Left ventricle myocardium inferior (tissue), 1 donor: ENCODE measurements around the gene KRTAP3-1. TPM values are rescaled to one million over a fixed set of nuclear protein-coding genes. Genes with fewer than 3 reads are reported as not detected.

ENCODE experiments used
- DNase-seq: peaks from one replicate; pipeline ENCODE4 v3.0.0-alpha.2; 2020
- H3K27ac ChIP-seq: fragments of 200-600 bp; replicated peaks from 2 replicates; pipeline ENCODE4 v1.8.0; 2021
- H3K27me3 ChIP-seq: fragments of 200-600 bp; 2 replicates; pipeline ENCODE4 v1.8.0; 2021; ENCODE audit warnings: low read depth
- H3K36me3 ChIP-seq: fragments of 200-600 bp; 2 replicates; pipeline ENCODE4 v1.8.0; 2021
- H3K4me1 ChIP-seq: fragments of 200-600 bp; 2 replicates; pipeline ENCODE4 v1.8.0; 2021
- H3K4me3 ChIP-seq: fragments of 200-600 bp; 2 replicates; pipeline ENCODE4 v1.8.0; 2021; ENCODE audit warnings: mild to moderate bottlenecking, moderate library complexity
- H3K9me3 ChIP-seq: fragments of 200-600 bp; replicated peaks from 2 replicates; pipeline ENCODE4 v1.8.0; 2021
- intact Hi-C: fragments of 100-400 bp; cut with micrococcal nuclease; formaldehyde crosslinking; loops from one replicate; pipeline ENCODE4 v1.11.0; 2022
- total RNA-seq: library from RNA; stranded (reverse); fragmentation: NEBNext Ultra II Directional; extraction: Animal tissue kit (Norgen Biotek cat#: 25700); gene quantifications from one replicate; pipeline ENCODE4 v1.2.1, GENCODE V29; 2021
- TF ChIP-seq, protein P1 (sequence below): fragments of 200-600 bp; IDR thresholded peaks from 2 replicates; pipeline ENCODE4 v1.8.0; 2021; ENCODE audit warnings: antibody characterized with exemption, mild to moderate bottlenecking, borderline replicate concordance
- donor health status: DM: no; HTN: yes; CAD: no; lungs with severe emphysema.

The KRTAP3-1 gene
- total RNA-seq, 1 donor from 2014 or later: not detected

DNA sequence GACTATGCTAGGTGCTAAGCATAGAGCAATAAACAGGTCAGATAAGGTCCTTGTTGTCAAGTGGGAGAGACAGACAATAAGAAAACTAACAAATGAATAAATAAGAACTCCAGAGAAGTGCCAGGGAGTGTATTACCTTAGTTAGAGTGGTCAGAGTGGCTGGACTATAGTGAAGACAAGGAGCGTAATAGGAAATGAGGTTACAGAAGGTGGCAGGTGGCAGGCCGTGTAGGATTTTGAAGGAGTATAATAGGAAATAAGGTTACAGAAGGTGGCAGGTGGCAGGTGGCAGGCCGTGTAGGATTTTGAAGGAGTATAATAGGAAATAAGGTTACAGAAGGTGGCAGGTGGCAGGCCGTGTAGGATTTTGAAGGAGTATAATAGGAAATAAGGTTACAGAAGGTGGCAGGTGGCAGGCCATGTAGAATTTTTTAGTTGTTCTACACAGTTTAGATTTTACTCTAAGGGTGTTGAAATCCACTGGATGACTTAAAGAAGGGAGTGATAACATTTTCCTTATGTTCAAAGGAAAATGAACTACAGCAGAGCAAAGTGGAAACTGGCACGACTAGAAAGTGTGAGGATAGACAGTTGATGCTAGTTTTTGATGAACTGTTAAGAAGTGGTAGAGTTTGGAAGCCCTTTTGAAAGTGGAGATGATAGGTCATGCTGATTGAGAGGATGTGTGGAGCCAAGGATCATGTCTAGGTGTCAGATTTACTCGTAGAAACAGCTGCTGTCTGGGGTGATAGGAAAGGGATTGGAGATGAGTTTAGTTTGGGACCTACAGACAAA is 3.6 kb upstream of the KRTAP3-1 start:
- Histone ChIP-seq H3K4me3 (no peak overlapping the region), H3K27ac (no peak overlapping the region), H3K9me3 (no peaks in the 10 kb centered on the region), H3K4me1 (peaks cover 8% of the 10 kb centered on the region), H3K36me3 (no peaks in the 10 kb centered on the region), H3K27me3 (no peaks in the 10 kb centered on the region)
- TF ChIP-seq, protein P1, sequence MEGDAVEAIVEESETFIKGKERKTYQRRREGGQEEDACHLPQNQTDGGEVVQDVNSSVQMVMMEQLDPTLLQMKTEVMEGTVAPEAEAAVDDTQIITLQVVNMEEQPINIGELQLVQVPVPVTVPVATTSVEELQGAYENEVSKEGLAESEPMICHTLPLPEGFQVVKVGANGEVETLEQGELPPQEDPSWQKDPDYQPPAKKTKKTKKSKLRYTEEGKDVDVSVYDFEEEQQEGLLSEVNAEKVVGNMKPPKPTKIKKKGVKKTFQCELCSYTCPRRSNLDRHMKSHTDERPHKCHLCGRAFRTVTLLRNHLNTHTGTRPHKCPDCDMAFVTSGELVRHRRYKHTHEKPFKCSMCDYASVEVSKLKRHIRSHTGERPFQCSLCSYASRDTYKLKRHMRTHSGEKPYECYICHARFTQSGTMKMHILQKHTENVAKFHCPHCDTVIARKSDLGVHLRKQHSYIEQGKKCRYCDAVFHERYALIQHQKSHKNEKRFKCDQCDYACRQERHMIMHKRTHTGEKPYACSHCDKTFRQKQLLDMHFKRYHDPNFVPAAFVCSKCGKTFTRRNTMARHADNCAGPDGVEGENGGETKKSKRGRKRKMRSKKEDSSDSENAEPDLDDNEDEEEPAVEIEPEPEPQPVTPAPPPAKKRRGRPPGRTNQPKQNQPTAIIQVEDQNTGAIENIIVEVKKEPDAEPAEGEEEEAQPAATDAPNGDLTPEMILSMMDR: no peak
- DNase-seq: no peak
- intact Hi-C loops: no loop called here

DNA sequence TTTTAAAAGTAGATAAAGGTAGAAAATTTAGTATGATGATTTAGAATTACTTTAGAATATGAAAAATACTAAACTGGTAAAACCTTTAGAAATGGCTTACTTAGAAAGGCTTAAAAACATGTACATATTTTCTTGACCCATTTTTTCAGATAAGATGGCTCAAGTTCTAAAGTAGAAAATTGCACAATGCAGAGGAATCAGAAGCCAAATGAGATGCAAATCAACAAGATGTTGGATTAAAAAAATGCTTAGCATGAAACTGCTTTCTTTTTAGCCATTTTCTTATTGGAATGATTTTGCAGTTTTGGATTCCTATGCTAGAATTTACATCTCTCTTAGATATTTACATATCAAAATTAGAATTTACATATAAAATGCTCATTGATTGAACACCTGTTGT is 1.5 kb upstream of the KRTAP3-1 start:
- Histone ChIP-seq H3K27me3 (no peaks in the 10 kb centered on the region), H3K27ac (no peak overlapping the region), H3K36me3 (no peaks in the 10 kb centered on the region), H3K9me3 (no peaks in the 10 kb centered on the region), H3K4me1 (peaks cover 8% of the 10 kb centered on the region), H3K4me3 (no peak overlapping the region)
- intact Hi-C loops: no loop called here
- TF ChIP-seq, protein P1: no peak
- DNase-seq: no peak

- no peak overlapping the region for H3K4me3 ChIP-seq
- H3K4me1 ChIP-seq: peaks cover 8% of the 10 kb centered on the region
- no peak overlapping the region for H3K27ac ChIP-seq
- H3K27me3 ChIP-seq: no peaks in the 10 kb centered on the region
- intact Hi-C loops: no loop called here
- no peaks in the 10 kb centered on the region for H3K36me3 ChIP-seq
- no peak for DNase-seq
- TF ChIP-seq, protein P1: no peak
- H3K9me3 ChIP-seq: no peaks in the 10 kb centered on the region
Observed at GRCh38 chr17:41009936-41010335, 1.0 kb upstream of the KRTAP3-1 start.

DNA sequence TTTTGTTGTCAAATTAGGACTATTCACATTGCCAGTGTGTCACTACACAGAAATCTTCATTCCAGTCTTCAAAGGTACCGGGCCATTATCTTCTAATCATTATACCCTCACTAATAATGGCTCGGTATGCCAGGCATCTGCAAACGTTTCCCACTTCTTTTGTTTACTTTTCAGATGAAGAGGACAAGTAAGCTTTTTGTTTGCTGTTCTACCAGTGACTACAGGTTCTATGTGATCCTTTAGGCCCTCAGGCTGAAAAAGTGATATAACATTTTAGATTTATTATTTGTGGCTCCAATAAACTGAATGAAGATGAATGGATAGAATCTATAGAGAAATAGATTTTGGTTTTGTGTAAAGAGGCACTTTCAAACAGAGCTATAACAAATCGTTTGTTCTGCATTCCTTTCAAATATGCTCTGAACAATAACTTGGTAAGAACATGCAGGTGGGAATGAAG is 403 bp upstream of the KRTAP3-1 start:
- Histone ChIP-seq H3K27ac (no peak overlapping the region), H3K9me3 (no peaks in the 10 kb centered on the region), H3K4me3 (no peak overlapping the region), H3K36me3 (no peaks in the 10 kb centered on the region), H3K4me1 (peaks cover 8% of the 10 kb centered on the region), H3K27me3 (peaks cover 4% of the 10 kb centered on the region)
- TF ChIP-seq, protein P1: no peak
- no peak for DNase-seq
- intact Hi-C loops: no loop called here

GRCh38 chr17:41004397-41004796 is 4.5 kb downstream of the KRTAP3-1 start:
- Histone ChIP-seq H3K27me3 (peaks cover 30% of the 10 kb centered on the region), H3K9me3 (no peaks in the 10 kb centered on the region), H3K27ac (no peak overlapping the region), H3K36me3 (no peaks in the 10 kb centered on the region), H3K4me3 (no peak overlapping the region), H3K4me1 (no peaks in the 10 kb centered on the region)
- TF ChIP-seq, protein P1: no peak
- no peak for DNase-seq
- intact Hi-C loops: no loop called here
